GM21619 (cell line): ENCODE measurements around the gene ECI1.

Experiments
- ATAC-seq: cut with Tn5 transposase; IDR thresholded peaks from one replicate; pipeline ENCODE4 v1.9.1; 2021; ENCODE audit not compliant: unreplicated experiment

Gene ECI1

DNA sequence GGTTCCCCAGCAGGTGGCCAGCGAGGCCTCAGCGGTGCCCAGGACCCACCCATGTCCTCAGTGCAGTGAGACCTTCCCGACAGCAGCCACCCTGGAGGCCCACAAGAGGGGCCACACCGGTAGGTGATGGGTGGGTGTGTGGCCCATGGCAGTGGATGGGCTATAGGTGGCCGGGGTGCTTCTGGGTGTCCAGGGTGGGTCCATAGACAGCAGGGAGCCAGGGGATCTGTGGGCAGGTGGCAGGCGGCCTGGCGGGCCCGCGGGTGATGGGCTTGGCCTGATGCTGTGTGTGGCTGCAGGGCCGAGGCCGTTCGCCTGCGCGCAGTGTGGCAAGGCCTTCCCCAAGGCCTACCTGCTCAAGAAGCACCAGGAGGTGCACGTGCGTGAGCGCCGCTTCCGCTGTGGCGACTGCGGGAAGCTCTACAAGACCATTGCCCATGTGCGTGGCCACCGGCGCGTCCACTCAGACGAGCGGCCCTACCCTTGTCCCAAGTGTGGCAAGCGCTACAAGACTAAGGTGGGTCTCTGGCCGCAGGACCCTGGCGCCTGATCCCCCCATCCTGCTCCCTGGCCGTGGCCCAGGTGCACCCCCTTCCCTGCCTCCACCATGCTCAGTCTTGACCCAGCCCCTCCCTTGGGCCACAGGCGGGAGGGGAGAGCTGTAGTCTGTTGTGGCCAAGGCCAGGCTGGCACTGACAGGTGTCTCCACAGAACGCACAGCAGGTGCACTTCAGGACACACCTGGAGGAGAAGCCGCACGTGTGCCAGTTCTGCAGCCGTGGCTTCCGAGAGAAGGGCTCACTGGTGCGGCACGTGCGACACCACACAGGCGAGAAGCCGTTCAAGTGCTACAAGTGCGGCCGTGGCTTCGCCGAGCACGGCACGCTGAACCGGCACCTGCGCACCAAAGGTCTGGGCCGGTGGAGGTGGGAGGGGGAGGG, 17.2 kb downstream of the ECI1 start:
- ATAC-seq = no peak

DNA sequence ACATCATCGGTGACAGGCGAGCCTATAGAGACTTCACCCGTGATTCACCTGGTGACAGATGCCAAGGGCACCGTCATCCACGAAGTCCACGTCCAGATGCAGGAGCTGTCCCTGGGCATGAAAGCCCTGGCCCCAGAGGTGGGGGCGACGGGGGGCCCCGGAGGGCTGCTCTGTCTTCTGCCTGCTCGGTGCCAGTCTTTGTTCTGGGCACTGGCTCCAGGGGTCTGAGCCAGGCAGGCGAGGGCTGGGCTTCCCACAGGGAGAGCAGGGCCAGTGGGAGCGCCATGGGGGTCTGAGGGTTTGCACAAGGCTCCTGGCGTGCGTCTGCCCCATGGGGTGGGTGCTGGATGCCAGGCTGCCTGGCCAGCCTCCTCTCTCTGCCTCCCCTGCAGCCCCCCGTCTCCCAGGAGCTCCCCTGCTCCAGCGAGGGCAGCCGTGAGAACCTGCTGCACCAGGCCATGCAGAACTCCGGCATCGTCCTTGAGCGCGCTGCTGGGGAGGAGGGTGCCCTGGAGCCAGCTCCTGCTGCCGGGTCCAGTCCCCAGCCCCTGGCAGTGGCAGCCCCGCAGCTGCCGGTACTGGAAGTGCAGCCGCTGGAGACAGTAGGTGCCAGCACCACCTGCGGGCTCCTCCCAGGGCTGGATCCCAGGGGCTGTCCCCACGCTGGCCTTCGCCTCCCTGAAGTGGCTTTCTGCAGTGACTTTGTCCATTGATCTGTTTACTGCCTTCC, 18.2 kb downstream of the ECI1 start:
- ATAC-seq = no peak

DNA sequence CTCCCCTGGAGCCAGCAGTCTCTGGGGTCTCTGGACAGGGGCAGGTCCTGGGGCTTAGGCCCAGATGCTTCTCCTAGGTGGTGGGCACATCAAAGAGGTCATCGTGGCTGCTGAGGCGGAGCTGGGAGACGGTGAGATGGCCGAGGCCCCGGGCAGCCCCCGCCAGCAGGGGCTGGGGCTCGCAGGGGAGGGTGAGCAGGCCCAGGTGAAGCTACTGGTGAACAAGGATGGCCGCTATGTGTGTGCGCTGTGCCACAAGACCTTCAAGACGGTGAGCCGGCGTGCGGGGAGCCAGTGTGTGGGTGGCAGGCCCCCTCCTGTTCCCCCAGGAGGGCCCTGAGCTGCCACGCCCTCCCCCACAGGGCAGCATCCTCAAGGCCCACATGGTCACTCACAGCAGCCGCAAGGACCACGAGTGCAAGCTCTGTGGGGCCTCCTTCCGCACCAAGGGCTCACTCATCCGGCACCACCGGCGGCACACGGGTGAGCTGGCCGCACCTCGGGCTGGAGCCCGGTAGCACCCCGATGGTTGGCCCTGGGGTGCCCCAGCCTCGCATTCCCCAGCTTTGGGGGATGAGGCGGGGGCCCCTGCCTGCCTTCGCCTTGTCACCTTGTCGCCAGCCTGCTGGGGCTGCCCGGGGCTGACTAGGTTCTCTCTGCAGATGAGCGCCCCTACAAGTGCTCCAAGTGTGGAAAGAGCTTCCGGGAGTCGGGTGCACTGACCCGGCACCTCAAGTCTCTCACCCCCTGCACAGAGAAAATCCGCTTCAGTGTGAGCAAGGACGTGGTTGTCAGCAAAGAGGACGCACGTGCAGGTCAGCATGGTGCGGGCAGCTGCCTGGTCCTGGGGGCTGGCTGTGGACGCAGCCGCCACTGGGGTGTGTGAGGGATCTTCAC, 19.0 kb downstream of the ECI1 start:
- no peak for ATAC-seq

DNA sequence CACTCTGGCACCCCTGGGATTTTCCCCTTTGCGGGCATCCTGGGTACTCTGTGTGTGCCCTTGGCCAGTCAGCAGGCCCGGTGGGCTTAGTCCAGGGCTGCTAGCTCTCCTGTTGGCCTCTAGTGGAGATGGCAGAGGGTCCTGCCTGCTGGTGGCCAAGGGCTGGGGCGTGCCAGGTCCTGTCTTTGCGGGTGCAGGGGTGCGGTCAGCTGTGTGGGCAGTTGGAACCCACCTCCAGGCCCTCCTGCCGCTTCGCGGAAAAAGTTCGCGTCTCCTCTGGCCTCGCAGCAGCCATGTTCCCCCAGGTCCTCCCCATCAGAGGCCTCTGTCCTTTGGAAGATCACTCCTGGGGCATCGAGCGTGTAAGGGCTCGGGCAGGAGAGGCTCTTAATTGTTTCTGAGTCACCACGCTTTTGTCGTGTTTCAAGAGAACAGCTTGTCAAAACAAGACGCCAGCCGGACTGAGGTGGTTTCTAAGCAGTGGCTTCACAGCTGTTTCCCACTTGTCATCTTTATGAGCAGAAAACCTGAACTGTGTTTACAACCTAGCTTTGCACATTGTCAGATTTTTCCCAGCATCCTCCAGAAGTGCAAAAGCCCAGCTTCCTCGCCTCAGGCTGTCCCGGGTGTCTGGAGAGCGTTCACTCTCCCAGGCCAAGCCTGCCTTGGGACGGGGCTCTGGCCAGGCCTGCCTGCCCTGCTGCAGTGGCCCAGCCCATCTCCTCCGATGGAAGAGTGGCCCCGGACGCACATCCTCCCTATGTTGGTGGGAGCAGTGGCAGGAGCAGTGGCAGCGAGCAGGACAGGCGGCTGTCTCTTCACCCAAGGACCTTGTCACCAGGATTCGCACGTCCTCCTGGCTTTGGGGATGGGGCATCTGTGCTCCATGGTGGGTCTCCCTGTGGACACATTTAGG, 20.1 kb downstream of the ECI1 start:
- ATAC-seq = no peak

- ATAC-seq = no peak
Measured at GRCh38 chr16:2230376-2230775, 21.0 kb downstream of the ECI1 start.

- ATAC-seq = no peak
Measured at GRCh38 chr16:2229632-2230250, 21.6 kb downstream of the ECI1 start.

- no peak for ATAC-seq
Measured at GRCh38 chr16:2229091-2229490, 22.3 kb downstream of the ECI1 start.

DNA sequence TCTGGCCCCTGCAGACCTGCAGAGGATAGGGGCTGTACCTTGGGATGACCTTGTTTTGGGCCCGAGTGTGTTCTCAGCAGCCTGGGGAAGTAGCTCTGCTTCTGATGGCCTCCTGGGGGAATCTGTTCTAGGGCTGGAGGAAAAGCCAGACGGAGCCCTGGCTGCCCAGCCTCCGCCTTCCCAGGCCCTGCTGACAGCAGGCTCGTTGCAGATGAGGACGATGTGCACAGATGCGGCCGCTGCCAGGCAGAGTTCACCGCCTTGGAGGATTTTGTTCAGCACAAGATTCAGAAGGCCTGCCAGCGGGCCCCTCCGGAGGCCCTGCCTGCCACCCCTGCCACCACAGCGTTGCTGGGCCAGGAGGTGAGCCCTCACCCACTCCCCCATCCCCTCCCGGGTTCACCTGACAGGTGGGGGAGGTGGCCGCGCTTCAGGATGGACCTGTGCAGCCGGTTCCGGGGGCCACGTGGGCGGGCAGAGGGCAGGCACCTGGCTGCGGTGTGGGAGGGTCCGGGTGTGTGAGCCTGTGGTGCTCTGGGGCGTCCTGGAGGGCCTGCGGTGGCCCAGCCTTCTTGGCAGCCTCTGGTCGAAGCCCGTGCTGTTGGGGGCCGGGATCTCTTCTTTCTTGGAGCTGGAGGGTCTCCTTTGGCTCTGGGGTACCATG, 23.1 kb downstream of the ECI1 start:
- ATAC-seq = no peak

- ATAC-seq = no peak
Measured at GRCh38 chr16:2226918-2227317, 24.5 kb downstream of the ECI1 start.

DNA sequence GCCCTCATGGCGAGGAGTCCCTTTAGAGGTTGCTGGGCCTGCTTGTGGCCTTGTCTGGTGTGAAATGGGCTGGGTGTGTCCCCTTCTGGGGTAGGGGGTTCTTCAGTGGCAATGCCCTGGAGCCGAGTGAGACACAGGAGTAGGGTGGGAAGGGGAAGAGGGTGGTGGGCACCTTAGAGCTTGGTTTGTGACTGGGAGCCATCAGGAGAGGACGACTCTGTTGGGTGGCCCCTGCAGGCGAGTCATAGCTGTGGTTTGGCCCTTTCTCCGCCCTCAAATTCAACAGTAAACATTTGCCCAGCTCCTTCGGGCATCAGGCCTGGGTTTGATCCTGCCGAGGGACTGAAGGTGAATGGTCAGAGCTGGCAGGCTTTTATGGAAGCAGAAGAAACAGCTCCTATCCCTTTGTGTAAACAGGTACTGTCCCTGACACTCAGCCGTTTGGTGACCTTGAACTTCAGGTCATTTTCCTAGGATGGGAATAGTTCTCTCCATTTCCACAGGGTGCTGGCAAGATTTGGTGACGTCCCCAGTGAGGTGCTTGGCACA, 25.1 kb downstream of the ECI1 start:
- no peak for ATAC-seq

DNA sequence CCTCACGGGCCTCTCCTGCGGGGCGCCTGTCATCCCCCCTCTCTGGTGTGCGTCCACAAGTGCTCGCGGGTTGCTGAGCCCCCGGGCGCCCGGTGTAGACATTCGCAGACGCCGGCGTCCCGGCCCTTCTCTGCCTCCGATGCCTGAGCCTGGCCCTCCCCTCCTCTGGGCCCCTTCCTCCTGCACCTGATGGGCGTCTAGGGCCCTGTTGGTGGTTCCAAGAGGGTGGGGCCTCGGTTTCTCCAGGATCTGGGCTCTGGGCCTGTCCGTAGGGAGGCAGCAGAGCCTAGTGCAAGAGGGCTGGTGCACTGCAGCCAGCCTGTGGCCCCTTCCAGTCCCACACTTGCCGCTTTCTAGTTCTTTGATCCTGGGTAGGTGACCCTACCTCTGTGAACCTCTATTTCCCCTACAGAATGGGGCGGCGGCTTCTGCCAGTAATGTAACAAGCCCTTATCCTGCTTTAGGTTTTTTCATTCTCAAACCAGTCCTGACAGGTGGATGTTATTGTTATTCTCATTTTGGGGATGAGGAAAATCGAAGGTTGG, 27.4 kb downstream of the ECI1 start:
- peak; percentile 24 for ATAC-seq

DNA sequence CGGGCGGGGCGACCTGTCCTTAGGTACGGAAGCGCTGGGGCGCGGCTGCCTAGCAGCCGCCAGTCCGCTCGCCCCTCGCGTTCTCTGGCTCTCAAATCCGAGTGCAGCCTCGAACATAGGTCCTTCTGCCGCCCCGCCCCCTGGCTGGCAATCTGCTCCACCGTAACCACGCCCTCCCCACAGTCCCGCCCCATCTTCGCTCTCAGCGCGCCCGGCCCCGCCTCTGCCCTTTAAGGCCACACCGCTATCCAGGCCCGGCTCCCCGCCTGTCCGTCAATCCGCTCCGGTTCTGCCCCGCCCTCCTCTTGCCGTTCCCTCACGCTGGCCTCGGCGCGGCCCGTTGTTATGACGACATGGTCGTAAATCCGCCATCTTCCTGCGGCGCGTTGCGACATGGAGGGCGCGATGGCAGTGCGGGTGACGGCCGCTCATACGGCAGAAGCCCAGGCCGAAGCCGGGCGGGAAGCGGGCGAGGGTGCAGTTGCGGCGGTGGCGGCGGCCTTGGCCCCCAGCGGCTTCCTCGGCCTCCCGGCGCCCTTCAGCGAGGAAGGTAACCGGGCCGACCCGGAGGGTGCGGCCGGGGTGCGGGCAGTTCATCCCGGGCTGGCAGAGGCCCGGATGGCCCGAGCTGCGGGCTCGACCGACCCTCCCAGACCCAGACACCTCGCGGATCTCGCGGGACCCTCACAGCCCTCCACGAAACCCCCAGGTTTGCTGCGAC, 28.0 kb downstream of the ECI1 start, which contains the start of gene E4F1:
E4F1 (plus strand) TSS at position 371 of the 721 bp plus-strand sequence; CDS start at position 394, 23 bp downstream.
- peak; percentile 92 for ATAC-seq

DNA sequence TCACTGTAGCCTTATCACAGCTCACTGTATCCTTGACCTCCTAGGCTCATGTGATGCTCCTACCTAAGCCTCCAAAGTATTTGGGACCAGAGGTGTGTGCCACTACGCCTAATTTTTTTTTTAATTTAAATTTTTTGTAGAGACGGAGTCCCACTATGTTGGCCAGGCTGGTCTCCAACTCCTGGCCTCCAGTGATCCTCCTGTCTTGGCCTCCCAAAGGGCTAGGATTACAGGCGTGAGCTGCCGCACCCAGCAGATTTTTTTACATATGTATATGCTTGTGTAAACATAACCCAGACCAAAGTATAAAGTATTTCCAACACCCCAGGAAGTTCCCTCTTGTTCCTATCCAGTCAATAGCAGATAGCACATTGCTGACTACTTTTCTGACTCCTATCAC, 35.1 kb downstream of the ECI1 start:
- ATAC-seq = no peak

DNA sequence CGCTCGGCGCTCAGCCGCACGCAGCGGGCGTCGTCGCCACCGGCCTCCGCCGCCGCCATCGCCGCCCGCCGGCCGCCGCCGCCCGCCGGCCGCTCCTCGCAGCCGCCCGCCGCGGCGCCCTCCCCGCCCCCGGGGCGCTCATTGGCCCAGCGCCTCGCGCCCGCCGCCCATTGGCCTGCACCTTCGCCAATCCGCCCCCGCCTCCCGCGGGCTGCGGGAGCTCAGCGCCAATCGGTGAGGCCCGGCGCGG, 36.7 kb downstream of the ECI1 start, which contains the start of gene PGP:
PGP (minus strand) TSS at position 122 of the 250 bp plus-strand sequence; CDS start at position 59, 63 bp downstream.
- ATAC-seq = peak; percentile 81

DNA sequence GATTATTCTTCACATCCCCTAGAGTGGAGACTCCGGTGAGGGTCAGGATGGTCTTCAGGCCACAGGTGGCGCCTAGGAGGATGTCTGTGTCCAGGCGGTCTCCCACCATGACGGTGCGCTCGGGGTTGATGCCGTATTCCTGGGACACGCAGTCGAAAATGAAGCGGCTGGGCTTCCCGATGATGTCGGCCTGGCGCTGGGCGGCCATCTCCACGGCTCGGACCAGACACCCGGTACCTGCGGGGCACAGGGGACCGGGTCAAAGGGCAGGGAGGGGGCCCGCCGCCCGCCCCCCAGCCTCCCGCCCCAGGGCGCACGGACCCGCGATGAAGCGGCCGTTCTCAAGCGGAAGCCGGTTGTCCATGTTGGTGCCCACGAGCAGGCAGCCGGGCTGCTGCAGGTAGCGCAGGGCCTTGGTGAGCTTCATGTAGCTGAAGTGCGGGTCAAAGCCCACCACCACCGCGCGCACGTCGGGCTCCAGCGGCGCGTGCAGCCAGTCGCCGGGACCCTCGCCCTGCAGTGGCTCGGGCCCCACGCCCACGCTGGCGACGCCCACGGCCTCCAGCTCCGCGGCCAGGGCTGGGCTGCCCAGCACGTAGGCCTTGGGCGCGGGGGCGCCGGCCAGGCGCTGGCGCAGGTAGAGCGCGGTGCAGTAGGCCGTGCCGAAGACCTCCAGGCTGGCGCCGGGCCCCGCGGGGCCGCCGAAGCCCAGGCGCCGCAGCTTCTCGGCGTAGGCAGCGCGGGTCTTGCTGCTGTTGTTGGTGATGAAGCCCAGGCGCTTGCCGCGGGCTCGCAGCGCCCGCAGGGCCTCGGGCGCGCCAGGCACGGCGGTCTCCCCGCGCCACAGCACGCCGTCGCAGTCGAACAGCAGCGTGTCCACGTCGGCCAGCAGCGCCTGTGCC, 37.3 kb downstream of the ECI1 start:
- no peak for ATAC-seq

- ATAC-seq = no peak
Measured at GRCh38 chr16:2212362-2213324, 38.7 kb downstream of the ECI1 start.
